Measurements from ENCODE around the gene TEDC1.

The TEDC1 gene

DNA sequence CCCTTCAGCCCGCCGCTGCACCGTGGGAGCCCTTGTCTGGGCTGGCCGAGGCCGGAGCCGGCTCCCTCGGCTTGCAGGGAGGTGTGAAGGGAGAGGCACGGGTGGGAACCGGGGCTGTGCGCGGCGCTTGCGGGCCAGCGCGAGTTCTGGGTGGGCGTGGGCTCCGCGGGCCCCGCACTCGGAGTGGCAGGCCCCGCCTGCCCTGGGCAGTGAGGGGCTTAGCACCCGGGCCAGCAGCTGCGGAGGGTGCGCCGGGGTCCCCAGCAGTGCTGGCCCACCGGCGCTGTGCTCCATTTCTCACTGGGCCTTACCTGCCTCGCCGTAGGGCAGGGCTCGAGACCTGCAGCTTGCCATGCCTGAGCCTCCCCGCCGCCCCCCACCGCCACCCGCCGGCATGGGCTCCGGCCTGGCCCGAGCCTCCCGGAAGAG, 56.7 kb downstream of the TEDC1 start:
- Histone ChIP-seq H3K4me1 (peaks cover 0 to 5% (median 0%) of the 10 kb centered on the region in 10 experiments; a peak in 2 of 20 replicates), H3K4me3 (no peak overlapping the region), H3K27me3 (no peaks in the 10 kb centered on the region), H3K9ac (no peak overlapping the region), H4K20me1 (no peaks in the 10 kb centered on the region), H3K9me3 (replicated peaks in 1 of 11) (peaks cover 30 to 58% (median 45%) of the 10 kb centered on the region in 11 experiments), H3K4me2 (no peak overlapping the region), H3K36me3 (peaks cover 0 to 13% (median 3%) of the 10 kb centered on the region in 11 experiments; a peak in 3 of 22 replicates), H3K27ac (no peak overlapping the region)
- TF ChIP-seq Cebpa-rat (IDR thresholded peaks at IDR 0.05): no peak
